ENCODE results near the gene SH3TC2.

GRCh38 chr5:148999741-149000140, 63.1 kb downstream of the SH3TC2 start:
- TF ChIP-seq EZH2 (IDR thresholded peaks at IDR 0.05) (no peak), POLR2AphosphoS5 (IDR thresholded peaks at IDR 0.05; ENCODE audit: borderline replicate concordance, low read depth, low read length) (no peak)
